NCI-H446 (cell line): ENCODE results near the gene ROCK2.

Experiments
- DNase-seq, 2 experiments: peaks; one replicate each; lab custom pipeline; 2025; lab: John Stamatoyannopoulos, UW

The ROCK2 gene

DNA sequence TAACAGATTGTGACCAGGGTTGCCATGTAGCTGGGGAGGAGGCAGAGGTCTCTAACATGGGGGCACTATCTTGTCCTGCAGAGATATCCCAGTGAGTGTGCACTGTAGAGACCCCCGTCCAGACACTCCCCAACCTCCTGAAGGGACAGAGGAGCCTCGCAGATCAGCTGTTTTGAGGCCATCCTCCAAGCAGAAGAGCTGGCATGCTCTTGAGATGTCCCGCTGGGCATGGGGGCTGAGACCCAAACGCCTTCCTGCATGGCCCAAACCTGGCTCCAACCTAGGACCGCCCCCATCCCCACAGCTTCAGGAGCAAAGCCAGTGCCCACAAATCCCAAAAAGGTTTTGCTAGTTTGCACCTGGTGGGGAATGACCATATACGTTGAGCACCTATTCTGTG, 191.8 kb downstream of the ROCK2 start:
- DNase-seq, result no peak

DNA sequence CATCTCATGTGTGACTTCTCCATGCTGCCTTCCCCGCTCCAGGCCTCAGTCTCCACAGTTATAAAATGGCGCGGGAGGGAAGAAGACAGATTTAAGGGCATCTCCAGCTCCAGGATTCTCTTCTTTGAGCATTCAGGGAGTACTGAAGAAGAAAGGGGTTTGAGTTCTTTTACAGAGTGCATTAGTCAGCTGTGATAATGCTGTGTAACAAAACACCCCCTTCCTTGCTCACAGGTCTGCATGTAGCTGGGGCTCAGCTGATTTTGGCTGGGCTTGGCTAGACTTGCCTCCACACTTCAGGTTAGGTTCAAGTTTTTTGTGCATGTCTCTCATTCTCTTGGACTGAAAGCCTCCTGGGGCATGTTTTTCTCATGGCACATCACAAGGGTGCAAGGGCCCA, 197.2 kb downstream of the ROCK2 start:
- no peak for DNase-seq

DNA sequence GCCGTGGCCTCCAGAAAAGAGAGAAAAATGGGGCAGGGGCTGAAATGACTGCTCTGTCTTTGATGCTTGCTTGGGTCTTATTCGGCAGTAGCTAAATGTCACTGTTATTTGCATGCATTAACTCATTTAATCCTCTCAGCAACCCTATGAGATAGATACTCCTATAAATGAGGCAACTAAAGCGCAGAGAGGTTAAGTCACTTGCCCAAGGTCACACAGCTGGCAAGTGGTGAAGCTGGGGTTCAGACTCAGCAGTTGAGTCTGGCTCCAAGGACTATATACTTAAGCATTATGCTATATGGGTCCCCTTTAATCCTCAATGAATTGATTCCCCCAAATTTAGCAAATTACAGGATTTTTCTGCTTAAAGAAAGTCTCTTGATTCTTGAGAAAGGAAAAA, 198.4 kb downstream of the ROCK2 start:
- DNase-seq, result no peak

DNA sequence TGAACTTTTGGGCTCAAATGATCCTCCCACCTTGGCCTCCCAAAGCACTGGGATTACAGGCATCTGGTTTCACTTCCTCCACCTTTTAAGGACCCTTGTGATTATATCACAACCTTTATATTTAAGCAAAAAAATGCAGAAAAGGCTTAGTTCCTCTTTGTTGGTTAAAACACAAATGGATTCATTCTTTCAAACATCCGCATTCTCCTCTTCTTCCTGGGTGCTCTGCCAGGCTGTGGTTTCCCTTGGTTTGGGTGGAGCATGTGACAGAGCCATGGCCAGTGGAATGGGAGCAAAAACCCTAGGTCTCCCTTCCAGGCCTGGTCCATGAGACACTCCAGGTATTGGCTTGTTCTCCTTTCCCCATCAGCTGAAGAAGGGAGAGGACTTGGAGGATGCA, 199.1 kb downstream of the ROCK2 start:
- no peak for DNase-seq

DNA sequence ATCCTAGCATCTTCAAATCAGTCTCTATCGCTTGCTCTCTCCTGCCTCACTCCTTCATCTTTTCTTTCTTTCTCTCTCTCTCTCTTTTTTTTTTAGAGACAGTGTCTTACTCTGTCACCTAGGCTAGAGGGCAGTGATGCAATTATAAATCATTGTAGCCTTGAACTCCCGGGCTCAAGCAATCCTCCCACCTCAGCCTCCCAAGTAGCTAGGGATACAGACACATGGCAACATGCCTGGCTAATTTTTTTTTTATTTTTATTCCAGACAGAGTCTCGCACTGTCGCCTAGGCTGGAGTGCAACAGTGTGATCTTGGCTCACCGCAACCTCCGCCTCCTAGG, 199.7 kb downstream of the ROCK2 start:
- no peak for DNase-seq

DNA sequence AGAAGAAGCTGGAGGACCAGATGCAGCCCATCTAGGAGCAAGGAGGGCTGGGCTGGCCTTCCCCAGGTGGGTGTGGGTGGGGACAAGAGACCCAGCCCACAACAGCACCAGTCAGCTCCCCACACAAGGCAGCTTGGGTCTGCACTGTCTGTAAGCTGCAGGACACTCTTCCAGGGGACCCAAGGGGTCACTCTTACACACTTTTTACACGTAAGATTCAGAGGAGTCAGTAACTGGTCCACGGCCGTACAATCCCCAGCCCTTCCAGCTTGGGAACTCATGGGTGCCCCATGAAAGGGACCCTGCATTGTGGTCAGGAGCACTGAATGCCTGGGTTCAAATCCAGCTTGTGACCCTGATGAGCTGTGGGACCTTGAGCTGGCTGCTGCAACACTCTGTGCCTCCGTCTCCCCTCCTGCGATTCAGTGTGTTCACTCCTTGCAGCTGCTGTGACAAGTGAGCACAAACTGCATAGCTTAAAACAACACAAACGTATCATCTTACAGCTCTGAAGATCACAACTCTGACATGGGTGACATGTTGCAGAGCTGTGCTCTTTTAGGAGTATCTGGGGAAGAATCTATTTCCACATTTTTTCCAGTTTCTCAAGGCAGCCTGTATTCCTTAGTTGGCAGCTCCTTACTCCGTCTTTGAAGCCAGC, 200.2 kb downstream of the ROCK2 start:
- no peak for DNase-seq

GRCh38 chr2:11142987-11143386, 201.4 kb downstream of the ROCK2 start:
- DNase-seq, result no peak

DNA sequence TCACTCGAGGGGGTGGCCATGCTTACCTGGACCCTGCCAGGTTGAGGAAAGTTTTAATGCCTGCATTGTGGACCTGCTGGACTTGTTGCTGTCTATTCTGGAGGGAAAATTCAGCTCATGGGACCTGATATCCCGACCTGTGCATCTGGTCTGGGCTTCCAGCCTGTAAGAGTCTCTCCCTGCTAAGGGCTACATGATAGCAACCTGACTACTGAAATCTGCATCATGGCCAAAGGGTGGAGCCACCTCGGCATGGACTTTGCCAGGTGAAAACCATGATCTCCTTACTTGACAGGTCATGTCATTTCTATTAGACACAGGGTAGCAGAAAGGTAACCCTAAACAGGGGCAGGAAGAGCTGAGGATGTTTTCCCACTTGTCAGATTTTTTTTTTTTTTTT, 202.1 kb downstream of the ROCK2 start:
- no peak for DNase-seq

DNA sequence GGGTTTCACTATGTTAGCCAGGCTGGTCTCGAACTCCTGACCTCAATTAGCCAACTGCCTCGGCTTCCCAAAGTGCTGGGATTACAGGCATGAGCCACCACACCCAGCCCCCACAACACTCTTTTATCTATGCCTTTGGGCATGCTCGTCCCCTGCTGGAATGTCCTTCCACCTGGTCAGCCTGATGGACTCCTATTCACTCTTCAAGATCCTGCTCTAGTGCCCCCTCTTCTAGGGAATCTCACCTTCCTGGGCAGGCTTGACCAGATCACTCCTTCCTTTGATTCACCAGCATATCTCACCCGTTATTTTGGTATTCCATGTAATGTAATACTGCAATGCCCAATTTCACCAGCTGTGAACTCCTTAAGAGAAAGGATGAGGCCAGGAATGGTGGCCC, 203.1 kb downstream of the ROCK2 start:
- no peak for DNase-seq

GRCh38 chr2:11140492-11140891, 203.9 kb downstream of the ROCK2 start:
- no peak for DNase-seq

DNA sequence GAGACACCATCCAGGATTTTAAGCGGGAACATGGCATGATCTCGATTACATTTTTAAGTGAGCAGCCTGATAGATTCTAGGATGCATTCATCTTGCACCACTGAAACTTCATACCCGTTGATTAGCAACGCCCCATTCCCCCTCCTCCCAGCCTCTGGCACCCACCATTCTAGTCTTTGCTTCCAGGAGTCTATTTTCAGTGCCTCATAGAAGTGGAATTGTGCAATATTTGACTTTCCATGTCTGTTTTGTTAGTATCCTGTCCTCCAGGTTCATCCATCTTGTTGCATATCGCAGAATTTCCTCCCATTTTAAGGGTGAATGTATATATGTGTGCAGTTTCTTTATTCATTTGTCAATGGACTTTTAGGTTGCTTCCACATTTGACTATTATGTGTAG, 210.1 kb downstream of the ROCK2 start:
- DNase-seq, result no peak

DNA sequence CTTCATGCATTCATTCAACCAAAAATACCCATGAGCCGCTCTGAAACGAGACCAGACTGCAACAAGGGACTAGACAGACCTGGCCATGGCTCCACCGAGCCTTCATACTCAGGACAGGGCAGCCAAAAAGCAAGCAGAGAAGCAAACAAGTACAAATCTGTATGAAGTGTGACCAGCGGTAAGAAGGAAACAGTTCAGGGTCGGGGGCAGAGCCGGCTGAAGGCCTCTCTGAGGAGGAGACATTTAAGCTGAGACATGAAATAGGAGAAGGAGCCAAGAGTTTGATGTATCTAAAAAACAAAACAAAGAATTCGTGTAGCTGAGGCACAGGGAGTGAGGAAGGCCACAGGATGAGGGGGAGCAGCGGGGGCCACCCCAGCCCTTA, 210.5 kb downstream of the ROCK2 start:
- no peak for DNase-seq

GRCh38 chr2:11133238-11133935, 211.0 kb downstream of the ROCK2 start:
- no peak for DNase-seq

- DNase-seq, result no peak
Measured at GRCh38 chr2:11132036-11132671, 212.3 kb downstream of the ROCK2 start.

GRCh38 chr2:11131166-11131920, 213.1 kb downstream of the ROCK2 start:
- no peak for DNase-seq
